NT2/D1 (cell line): ENCODE measurements around the gene ENTHD1.

Experiments
- YY1 ChIP-seq: IDR thresholded peaks from 2 replicates; pipeline ENCODE4 v1.6.1; 2011; ENCODE audit not compliant: insufficient read length, insufficient read depth
- ZNF274 ChIP-seq: IDR thresholded peaks from 2 replicates; pipeline ENCODE4 v1.6.1; 2011; ENCODE audit warnings: mild to moderate bottlenecking, low read depth, low read length

- TF ChIP-seq YY1 = no peak
- TF ChIP-seq ZNF274 = no peak
Measured at GRCh38 chr22:39931251-39931650, 37.7 kb upstream of the ENTHD1 start.
